ENCODE measurements around the gene NTN4.

GRCh38 chr12:95613021-95613420 lies 177.5 kb downstream of the NTN4 start:
- TF ChIP-seq, protein P1, sequence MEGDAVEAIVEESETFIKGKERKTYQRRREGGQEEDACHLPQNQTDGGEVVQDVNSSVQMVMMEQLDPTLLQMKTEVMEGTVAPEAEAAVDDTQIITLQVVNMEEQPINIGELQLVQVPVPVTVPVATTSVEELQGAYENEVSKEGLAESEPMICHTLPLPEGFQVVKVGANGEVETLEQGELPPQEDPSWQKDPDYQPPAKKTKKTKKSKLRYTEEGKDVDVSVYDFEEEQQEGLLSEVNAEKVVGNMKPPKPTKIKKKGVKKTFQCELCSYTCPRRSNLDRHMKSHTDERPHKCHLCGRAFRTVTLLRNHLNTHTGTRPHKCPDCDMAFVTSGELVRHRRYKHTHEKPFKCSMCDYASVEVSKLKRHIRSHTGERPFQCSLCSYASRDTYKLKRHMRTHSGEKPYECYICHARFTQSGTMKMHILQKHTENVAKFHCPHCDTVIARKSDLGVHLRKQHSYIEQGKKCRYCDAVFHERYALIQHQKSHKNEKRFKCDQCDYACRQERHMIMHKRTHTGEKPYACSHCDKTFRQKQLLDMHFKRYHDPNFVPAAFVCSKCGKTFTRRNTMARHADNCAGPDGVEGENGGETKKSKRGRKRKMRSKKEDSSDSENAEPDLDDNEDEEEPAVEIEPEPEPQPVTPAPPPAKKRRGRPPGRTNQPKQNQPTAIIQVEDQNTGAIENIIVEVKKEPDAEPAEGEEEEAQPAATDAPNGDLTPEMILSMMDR (IDR thresholded peaks at IDR 0.05): no peak
- no peak for TF ChIP-seq POLR2A (IDR thresholded peaks at IDR 0.05)
- TF ChIP-seq EP300 (IDR thresholded peaks at IDR 0.05): no peak
